ENCODE data around the gene FCMR.

FCMR gene

DNA sequence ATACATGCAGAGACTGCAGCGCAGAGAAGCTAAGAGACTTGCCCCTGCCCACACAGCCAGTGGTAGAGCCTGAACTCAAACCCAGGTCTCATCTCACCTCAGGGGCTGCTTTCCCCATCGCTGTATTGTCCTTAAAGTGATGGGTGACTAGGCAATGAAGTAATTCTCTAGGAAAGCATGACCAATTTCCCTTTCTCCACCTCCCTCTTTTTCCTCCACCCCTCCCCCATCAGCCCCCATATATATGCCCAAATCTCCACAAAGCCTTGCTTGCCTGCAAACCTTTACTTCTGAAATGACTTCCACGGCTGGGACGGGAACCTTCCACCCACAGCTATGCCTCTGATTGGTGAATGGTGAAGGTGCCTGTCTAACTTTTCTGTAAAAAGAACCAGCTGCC is 24.6 kb downstream of the FCMR start, which contains the start of gene IL24:
TSS of gene IL24 (plus strand) at position 269 of the 400 bp plus-strand sequence. CDS start 390 bp downstream, outside the sequence.
- DNase-seq (ENCODE audit: low read depth in 2 of 2): peak; percentile 17 to 49

DNA sequence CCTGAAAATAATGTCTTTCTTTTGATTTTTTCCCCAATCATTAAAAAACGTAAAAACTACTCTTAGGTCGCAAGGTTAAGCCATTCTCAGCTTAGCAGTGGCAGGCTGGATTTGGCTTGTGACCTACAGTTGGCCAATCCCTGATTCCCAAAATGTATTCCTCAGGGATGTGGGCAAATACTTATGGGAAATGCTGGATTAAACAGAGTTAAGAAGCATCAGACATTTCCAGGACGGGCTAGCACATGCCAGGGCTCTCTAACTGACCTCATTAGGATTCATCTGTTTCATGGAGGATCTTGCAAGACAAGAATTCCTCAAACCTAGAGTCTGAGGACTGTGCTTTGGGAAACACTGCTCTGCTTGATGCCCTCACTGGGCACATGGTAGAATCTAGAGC is 25.5 kb downstream of the FCMR start:
- TF ChIP-seq, protein P1, sequence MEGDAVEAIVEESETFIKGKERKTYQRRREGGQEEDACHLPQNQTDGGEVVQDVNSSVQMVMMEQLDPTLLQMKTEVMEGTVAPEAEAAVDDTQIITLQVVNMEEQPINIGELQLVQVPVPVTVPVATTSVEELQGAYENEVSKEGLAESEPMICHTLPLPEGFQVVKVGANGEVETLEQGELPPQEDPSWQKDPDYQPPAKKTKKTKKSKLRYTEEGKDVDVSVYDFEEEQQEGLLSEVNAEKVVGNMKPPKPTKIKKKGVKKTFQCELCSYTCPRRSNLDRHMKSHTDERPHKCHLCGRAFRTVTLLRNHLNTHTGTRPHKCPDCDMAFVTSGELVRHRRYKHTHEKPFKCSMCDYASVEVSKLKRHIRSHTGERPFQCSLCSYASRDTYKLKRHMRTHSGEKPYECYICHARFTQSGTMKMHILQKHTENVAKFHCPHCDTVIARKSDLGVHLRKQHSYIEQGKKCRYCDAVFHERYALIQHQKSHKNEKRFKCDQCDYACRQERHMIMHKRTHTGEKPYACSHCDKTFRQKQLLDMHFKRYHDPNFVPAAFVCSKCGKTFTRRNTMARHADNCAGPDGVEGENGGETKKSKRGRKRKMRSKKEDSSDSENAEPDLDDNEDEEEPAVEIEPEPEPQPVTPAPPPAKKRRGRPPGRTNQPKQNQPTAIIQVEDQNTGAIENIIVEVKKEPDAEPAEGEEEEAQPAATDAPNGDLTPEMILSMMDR (IDR thresholded peaks at IDR 0.05; ENCODE audit: low read depth, low read length): no peak
- no peak overlapping the region for H3K4me3 ChIP-seq (replicated peaks in 1 of 2; ENCODE audit: low read depth in 2 of 2, low read length in 2 of 2)
- DNase-seq (ENCODE audit: low read depth in 2 of 2): peak in 1 of 2 donors; percentile 78

More for the DNA sequence above, 24.6 kb downstream of the FCMR start, which contains the start of gene IL24:
- TF ChIP-seq, protein P1 (IDR thresholded peaks at IDR 0.05; ENCODE audit: low read depth, low read length): no peak
- H3K4me3 ChIP-seq (replicated peaks in 1 of 2; ENCODE audit: low read depth in 2 of 2, low read length in 2 of 2): no peak within 1 kb of the TSS

DNA sequence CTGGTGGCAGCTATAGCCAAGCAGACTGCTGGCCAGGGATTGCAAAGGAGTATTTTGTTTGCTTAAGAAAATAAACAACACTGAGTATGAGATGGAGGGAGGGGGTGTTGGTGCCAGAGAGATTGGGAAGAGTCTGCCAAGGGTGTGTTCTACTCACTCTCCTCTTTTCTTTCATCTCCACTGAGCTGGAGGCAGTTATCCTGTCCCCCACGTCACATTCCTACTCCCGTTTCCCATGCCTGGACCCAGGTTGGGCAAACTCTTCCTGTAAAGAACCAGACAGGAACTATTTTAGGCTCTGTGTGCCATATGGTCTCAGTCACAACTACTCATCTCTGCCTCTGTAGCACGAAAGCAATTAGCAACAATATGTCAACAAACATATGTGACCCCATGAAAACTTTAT is 25.9 kb downstream of the FCMR start:
- no peak overlapping the region for H3K4me3 ChIP-seq (replicated peaks in 1 of 2; ENCODE audit: low read depth in 2 of 2, low read length in 2 of 2)
- TF ChIP-seq, protein P1 (IDR thresholded peaks at IDR 0.05; ENCODE audit: low read depth, low read length): no peak
- DNase-seq (ENCODE audit: low read depth in 2 of 2): peak; percentile 82 to 92

DNA sequence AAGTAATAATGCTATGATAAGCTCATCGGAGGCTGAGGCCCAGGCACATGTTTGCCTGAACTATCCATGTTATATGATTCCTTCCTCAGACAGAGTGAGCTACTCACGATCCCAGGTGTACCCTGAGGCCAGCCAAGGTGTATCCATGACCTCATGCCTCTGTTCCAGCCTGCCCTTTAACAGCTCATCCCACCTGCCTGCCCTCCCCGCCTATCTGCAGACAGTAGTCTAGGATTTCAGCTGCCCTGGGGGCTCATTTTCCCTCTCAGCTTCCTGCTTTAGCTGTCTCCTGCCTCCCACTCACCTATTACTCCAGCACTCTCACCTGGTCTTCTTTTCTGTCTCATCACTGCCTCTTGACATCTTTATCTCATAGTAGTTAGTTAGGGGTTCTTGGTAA is 26.4 kb downstream of the FCMR start:
- TF ChIP-seq, protein P1 (IDR thresholded peaks at IDR 0.05; ENCODE audit: low read depth, low read length): no peak
- no peak overlapping the region for H3K4me3 ChIP-seq (replicated peaks in 1 of 2; ENCODE audit: low read depth in 2 of 2, low read length in 2 of 2)
- DNase-seq (ENCODE audit: low read depth in 2 of 2): no peak

DNA sequence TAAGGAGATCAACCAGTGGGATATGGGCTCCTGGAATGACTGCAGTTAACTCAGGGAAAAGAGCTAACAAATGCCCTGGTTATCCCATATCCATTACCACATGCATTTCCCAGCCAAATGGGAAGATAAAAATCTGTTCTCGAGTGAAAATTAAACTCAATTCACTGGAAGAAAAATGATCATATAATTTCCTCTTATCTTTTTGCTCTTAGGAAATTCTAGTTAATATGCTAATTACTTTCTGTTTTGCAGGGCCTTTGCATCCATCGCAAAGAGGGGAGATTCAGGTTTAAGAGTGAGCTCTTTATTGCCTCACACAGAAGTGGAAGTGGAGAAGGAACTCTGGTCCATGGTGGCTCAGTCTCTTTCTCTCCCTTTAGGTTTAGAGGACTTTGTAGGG is 28.4 kb downstream of the FCMR start:
- TF ChIP-seq, protein P1 (IDR thresholded peaks at IDR 0.05; ENCODE audit: low read depth, low read length): no peak
- no peak overlapping the region for H3K4me3 ChIP-seq (replicated peaks in 1 of 2; ENCODE audit: low read depth in 2 of 2, low read length in 2 of 2)
- DNase-seq (ENCODE audit: low read depth in 2 of 2): no peak

DNA sequence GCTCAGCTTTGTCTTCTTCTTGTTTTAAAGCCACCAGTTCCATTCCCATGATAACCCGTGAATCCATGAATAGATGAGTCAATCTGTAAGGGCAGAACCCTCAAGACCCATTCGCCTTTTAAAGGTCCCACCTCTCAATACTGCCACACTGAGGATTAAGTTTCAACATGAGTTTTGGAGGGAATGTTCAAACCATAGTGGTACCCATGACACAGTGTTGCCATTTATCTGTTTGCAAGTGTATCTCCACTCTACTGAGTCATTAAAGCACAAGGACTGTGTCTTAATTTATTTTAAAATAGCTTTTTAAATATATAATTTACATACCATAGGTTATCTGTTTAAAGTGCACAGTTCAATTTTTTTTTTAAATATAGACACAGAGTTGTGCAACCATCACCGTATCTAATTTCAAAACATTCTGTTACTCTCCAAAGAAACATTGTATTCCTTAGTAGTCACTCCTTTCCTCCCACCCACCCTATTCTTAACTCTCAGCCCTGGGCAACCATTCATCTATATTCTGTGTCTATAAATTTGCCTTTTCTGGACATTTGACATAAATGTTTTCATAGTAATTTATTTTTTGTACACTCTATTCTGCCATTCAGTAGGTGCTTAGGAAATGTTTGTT is 29.3 kb downstream of the FCMR start:
- DNase-seq (ENCODE audit: low read depth in 2 of 2): peak; percentile 74 to 77
- no peak overlapping the region for H3K4me3 ChIP-seq (replicated peaks in 1 of 2; ENCODE audit: low read depth in 2 of 2, low read length in 2 of 2)
- TF ChIP-seq, protein P1 (IDR thresholded peaks at IDR 0.05; ENCODE audit: low read depth, low read length): no peak

DNA sequence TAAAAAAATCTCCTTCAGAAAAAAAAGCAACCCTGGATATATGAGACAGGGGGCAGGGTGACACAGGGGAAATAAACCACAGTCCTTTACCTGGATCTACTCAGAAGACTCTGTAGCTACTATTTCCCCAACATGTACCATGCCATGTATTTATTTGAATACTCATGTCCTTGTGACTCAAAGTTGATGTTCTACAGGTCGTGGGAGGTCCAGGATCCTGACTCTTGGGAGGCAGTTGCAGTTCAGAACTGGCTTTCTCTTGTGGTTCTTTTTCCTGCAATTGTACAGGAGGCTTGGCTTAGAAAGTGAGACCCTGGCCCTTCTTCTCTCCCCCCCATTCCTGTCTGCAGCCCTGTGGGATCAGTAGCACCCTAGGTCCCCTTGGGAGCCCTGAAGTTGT is 30.3 kb downstream of the FCMR start:
- DNase-seq (ENCODE audit: low read depth in 2 of 2): peak; percentile 46 to 70
- H3K4me3 ChIP-seq (replicated peaks in 1 of 2; ENCODE audit: low read depth in 2 of 2, low read length in 2 of 2): no peak overlapping the region
- TF ChIP-seq, protein P1 (IDR thresholded peaks at IDR 0.05; ENCODE audit: low read depth, low read length): no peak
